AG10803 (cell line): ENCODE data around the gene GALNT9.

ENCODE experiments used
- DNase-seq: peaks from one replicate; pipeline ENCODE4 v3.0.0; 2010; ENCODE audit warnings: low read depth
- H3K4me3 ChIP-seq: 2 replicates; pipeline ENCODE4 v1.5.1; 2011; ENCODE audit warnings: mild to moderate bottlenecking, low read length, control low read depth
- TF ChIP-seq, protein P1 (sequence below): conservative IDR thresholded peaks from 2 replicates; pipeline ENCODE4 v1.5.1; 2011; ENCODE audit warnings: mild to moderate bottlenecking, low read length, control low read depth, inconsistent platforms

The GALNT9 gene

DNA sequence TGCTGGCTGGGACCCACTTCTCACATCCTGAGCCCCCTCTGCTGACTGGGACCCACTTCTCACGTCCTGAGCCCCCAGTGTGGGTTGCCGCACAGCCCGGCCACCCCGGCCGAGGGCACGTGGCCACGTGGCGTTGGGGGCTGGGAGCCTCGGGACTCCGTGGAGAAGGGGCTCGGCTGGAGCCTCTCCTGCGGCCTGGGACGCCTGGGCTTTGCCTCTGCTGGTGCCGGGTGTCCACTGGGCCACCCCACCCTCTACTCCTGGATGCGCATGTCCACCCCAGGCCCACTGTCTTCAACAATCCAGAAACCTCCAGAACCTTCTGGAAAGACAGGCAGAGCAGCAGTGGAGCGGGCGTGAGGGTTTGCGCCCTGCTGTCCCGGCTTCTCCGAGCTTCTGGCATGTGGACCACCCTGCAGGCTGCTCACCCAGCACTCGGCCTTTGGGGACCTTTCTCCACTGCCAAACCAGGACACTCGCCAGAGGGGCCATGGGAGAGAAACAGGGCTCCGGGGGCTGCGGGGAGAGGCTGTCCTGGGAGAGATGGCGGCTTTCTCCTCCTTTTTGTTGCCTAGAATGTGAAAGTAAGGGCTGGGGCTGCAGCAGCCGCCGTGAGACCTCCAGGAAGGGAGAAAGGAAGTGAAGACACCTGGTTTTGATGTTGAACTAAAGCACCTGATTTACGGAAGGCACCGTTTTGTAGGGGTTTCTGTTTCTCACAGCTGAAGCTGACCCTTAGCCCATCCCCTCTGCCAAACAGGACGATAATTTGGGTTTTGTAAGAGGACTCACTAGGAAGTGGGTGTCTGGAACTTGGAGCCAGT, 155.2 kb downstream of the GALNT9 start:
- H3K4me3 ChIP-seq, result no peak overlapping the region
- TF ChIP-seq, protein P1, sequence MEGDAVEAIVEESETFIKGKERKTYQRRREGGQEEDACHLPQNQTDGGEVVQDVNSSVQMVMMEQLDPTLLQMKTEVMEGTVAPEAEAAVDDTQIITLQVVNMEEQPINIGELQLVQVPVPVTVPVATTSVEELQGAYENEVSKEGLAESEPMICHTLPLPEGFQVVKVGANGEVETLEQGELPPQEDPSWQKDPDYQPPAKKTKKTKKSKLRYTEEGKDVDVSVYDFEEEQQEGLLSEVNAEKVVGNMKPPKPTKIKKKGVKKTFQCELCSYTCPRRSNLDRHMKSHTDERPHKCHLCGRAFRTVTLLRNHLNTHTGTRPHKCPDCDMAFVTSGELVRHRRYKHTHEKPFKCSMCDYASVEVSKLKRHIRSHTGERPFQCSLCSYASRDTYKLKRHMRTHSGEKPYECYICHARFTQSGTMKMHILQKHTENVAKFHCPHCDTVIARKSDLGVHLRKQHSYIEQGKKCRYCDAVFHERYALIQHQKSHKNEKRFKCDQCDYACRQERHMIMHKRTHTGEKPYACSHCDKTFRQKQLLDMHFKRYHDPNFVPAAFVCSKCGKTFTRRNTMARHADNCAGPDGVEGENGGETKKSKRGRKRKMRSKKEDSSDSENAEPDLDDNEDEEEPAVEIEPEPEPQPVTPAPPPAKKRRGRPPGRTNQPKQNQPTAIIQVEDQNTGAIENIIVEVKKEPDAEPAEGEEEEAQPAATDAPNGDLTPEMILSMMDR, result no peak
- DNase-seq, result no peak

DNA sequence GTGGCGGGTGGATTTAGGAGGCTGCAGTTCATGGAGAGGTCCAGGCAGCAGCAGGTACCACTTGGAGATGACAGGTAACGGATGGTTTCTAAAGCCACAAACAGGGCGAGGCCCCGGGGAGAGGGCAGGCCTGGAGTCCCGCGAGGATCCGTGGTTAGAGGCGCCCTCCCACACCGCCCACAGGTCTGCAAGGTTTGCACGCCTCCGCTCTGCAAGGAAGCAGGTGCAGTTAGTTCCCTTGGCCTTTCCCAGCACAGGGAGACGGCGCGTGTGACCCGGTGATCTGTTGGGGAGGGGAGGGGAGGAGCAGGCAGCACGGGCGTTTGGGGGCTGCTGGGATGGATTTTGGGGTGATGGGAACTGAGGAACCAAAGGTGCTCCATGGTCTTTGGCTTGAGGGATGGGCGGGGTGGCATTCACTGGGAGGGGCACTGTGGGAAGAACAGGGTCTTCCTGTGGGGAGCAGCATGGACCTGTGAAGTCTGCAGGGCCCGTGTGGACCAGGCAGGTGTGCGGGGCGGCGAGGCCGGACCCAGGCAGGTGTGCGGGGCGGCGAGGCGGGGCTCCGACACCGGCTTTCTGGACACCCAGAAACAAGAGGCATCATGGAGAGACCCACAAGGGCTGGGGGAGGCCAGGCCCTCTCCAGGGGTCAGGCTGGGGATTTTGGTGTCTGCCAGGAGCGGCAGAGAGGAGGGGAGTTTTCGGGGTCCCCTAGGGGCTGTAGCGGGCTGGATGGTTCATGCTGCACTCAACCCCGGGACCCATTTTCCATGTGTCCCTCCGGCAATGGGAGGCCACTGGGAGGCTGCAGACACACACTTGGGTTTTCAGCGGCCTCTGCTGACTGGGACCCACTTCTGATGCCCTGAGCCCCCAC, 156.0 kb downstream of the GALNT9 start:
- H3K4me3 ChIP-seq, result no peak overlapping the region
- no peak for DNase-seq
- TF ChIP-seq, protein P1, result no peak

- no peak overlapping the region for H3K4me3 ChIP-seq
- TF ChIP-seq, protein P1, result no peak
- DNase-seq, result no peak
Measured at GRCh38 chr12:132172619-132173018, 156.8 kb downstream of the GALNT9 start.

DNA sequence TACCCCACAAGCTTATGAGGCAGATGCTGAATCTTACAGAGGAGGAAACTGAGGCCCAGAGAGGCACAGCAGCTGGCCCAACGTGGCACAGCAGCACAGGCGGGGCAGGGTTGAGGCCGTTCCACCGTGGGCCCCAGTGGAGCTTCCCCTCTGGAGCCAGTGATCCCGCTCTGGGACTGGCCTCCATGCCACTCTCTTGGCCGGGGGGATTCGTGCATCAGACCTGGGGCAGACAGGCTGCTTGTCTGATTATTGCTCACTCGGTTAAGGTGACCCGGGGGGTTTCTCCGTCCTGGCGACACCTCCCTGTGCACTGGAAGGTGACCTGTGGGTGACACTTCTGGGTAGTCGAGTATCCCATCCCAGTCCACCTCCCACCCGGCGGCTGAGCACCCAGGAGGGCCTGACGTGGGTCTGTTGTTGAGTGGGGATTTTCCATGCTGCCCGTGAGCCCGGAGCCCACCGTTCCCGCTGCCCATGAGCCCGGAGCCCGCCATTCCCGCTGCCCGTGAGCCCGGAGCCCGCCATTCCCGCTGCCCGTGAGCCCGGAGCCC, 157.3 kb downstream of the GALNT9 start:
- H3K4me3 ChIP-seq, result no peak overlapping the region
- TF ChIP-seq, protein P1, result no peak
- DNase-seq, result no peak

- H3K4me3 ChIP-seq, result no peak overlapping the region
- TF ChIP-seq, protein P1, result no peak
- DNase-seq, result no peak
Measured at GRCh38 chr12:132171293-132171967, 158.0 kb downstream of the GALNT9 start.

DNA sequence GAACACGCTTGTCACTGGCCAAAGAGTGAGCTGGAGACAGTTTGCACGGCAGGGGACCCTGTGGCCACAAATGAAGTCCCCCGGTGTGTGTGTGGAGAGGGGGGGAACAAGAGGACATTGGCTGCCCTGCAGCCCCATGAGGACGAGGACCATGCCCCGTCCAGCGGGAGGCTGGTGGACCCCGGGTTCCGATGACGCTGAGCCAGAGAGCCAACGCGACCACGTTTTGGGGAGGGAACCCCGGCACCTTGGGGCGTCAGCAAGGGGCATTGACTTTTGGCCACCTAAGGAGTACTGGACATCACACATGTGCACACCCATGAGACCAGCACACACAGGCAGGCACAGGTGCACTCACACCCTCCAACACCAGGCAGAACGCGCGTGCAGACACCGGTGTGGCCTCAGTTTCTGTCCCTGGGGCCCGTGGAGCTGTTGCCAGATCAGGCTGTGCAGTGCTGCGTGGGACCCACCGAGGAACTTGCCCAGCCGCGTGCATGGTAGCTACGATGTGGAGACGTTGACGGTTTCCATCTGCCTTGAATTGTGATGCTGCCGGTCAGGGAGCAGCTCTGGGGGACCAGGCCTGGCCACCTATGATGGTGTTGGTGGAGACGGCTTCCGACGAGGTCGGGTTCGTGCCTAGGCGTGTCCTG, 158.6 kb downstream of the GALNT9 start:
- no peak for DNase-seq
- no peak overlapping the region for H3K4me3 ChIP-seq
- TF ChIP-seq, protein P1, result no peak
